ENCODE data around the gene WDR64. TPM values are rescaled to one million over a fixed set of nuclear protein-coding genes. Genes with fewer than 3 reads are reported as not detected.

The WDR64 gene
- total and polyA plus RNA-seq, 2 of the 4 experiments (the other 2 are of a cell fraction), result not detected

DNA sequence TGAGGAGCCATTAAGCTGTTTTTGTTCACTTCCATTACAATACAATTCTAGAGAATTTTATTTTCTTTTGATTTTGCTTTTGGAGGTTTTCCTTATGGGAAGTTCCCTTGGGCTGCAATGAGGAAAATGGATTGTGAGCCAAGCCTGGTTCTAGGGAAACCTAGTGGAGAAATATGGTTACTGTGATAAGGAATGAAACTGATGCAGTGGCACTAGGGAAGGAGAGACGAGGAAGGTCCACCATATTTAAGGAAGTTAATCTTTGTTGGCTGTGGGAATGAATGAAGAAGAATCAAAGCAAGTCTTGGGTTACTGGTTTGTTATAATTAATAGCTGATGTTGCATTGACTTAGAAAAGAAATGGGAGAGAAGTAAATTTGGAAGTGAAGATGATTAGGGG is 40.3 kb upstream of the WDR64 start:
- peak overlapping the region; percentile 72; the same call in 1 of the 2 replicates for H3K23ac ChIP-seq (ENCODE audit: low read depth, low read length)
- ATAC-seq (ENCODE audit: low read depth) (no peak), DNase-seq (no peak)
- WGBS, 2 experiments (ENCODE audit: extremely low coverage in 2 of 2, insufficient read length in 1 of 2), result 86% methylated on average over 1 of the region's 1 CpG; no CpG with 5 or more reads in 1 of the 2 experiments
- no peak for TF ChIP-seq MXI1 (IDR thresholded peaks at IDR 0.05; ENCODE audit: borderline replicate concordance, low read depth, low read length)
- no peak for TF ChIP-seq MAZ (IDR thresholded peaks at IDR 0.05; ENCODE audit: borderline replicate concordance, low read depth, low read length)
- TF ChIP-seq CEBPB (IDR thresholded peaks at IDR 0.05; ENCODE audit: low read depth, low read length), result no peak
- TF ChIP-seq RAD21 (IDR thresholded peaks at IDR 0.05; ENCODE audit: low read length), result no peak
- no peak for TF ChIP-seq SMC3 (IDR thresholded peaks at IDR 0.05; ENCODE audit: low read depth, low read length)
- no peak for TF ChIP-seq CHD1 (IDR thresholded peaks at IDR 0.05; ENCODE audit: low read depth, low read length)
- no peak for TF ChIP-seq RFX5 (IDR thresholded peaks at IDR 0.05; ENCODE audit: low read depth, low read length)
- TF ChIP-seq, protein P1, sequence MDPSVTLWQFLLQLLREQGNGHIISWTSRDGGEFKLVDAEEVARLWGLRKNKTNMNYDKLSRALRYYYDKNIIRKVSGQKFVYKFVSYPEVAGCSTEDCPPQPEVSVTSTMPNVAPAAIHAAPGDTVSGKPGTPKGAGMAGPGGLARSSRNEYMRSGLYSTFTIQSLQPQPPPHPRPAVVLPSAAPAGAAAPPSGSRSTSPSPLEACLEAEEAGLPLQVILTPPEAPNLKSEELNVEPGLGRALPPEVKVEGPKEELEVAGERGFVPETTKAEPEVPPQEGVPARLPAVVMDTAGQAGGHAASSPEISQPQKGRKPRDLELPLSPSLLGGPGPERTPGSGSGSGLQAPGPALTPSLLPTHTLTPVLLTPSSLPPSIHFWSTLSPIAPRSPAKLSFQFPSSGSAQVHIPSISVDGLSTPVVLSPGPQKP (IDR thresholded peaks at IDR 0.05; ENCODE audit: borderline replicate concordance, low read depth, low read length), result no peak
- no peak for TF ChIP-seq RCOR1 (IDR thresholded peaks at IDR 0.05; ENCODE audit: insufficient replicate concordance, low read length)
- no peak for TF ChIP-seq NFE2L2 (IDR thresholded peaks at IDR 0.05; ENCODE audit: low read depth, low read length)
- no peak for TF ChIP-seq MAFK (IDR thresholded peaks at IDR 0.05; ENCODE audit: low read depth, low read length)
- no peak overlapping the region for H3K4me3 ChIP-seq (ENCODE audit: insufficient read depth, low read depth, low read length)
- no peaks in the 10 kb centered on the region for H3K9me3 ChIP-seq (ENCODE audit: control insufficient read depth, insufficient read depth, low read length)
- BruUV-seq (replicated peaks), result no TSS peak
- dilution Hi-C loops (cut with HindIII; ENCODE audit: low sequenced_read_pairs, unreplicated experiment), result no loop called here
- H3K27me3 ChIP-seq (ENCODE audit: control insufficient read depth, insufficient read depth, low read length), result no peaks in the 10 kb centered on the region
- H2AK9ac ChIP-seq (replicated peaks; ENCODE audit: low read depth, low read length, poor library complexity), result no peak overlapping the region
- H3K4me2 ChIP-seq (ENCODE audit: low read depth, low read length), result no peak overlapping the region
- peaks cover 3 to 8% of the 10 kb centered on the region in 2 experiments; a peak in 1 of 4 replicates for H3K79me1 ChIP-seq (ENCODE audit: low read depth in 1 of 2, low read length in 2 of 2)
- intact Hi-C loops (cut with micrococcal nuclease), result loop anchor here (1.0 to 5.0 kb wide), 5 partner anchors 25 to 387 kb away; partner anchors contain the start of genes KMO and MAP1LC3C
- no peak overlapping the region for H3K9ac ChIP-seq (ENCODE audit: low read depth, low read length)
- no peaks in the 10 kb centered on the region for H3K36me3 ChIP-seq (ENCODE audit: control insufficient read depth, insufficient read depth, low read length)
- peak overlapping the region; percentile 45; the same call in 1 of the 2 replicates for H2AK5ac ChIP-seq (ENCODE audit: low read depth, low read length)
- ChIA-PET POLR2A (ENCODE audit: unreplicated experiment) (no interaction called here), CTCF (interaction anchor here (0.6 to 2.7 kb wide), 15 partner anchors 9 to 1785 kb away, joined by 3 to 9 read pairs (median 5); partner anchors contain the start of genes EXO1 and MAP1LC3C)
- peak overlapping the region; percentile 23 for H2BK5ac ChIP-seq (ENCODE audit: low read depth, low read length, poor library complexity, severe bottlenecking)
- no peak overlapping the region for H2AFZ ChIP-seq (replicated peaks; ENCODE audit: low read length, poor library complexity)
- peaks cover 15% of the 10 kb centered on the region for H3K4me1 ChIP-seq (ENCODE audit: control insufficient read depth, insufficient read depth, low read length)
- H3K27ac ChIP-seq (ENCODE audit: insufficient read depth, low read length), result no peak overlapping the region
- peak overlapping the region; percentile 63; the same call in 1 of the 2 replicates for H2BK20ac ChIP-seq (ENCODE audit: low read depth, low read length)
- H2BK120ac ChIP-seq (ENCODE audit: low read depth, low read length), result 0 out of 2 replicates have a peak overlapping the region, but pooled peaks have one; percentile 67
- H4K20me1 ChIP-seq (ENCODE audit: insufficient read depth, low read length), result no peaks in the 10 kb centered on the region
- no peak overlapping the region for H3K56ac ChIP-seq (ENCODE audit: extremely low read depth, insufficient read depth, low read length)
- no peak overlapping the region for H4K5ac ChIP-seq (ENCODE audit: low read depth, low read length)
- peak overlapping the region; percentile 42; the same call in 1 of the 2 replicates for H3K14ac ChIP-seq (replicated peaks; ENCODE audit: low read depth, low read length)
- H3K4ac ChIP-seq (ENCODE audit: low read depth, low read length), result peak overlapping the region; percentile 59; the same call in 1 of the 2 replicates
- in situ Hi-C loops (cut with MboI; ENCODE audit: low sequenced_read_pairs), result loop anchor here (5.0 to 25.0 kb wide), 2 partner anchors 226 to 1701 kb away; no protein-coding TSS in a partner anchor
- H2BK15ac ChIP-seq (ENCODE audit: low read depth, low read length), result peak overlapping the region; percentile 79; the same call in 1 of the 3 replicates
- peak overlapping the region in 1 of 2 experiments; percentile 67; a peak in 2 of 4 replicates for H4K8ac ChIP-seq (ENCODE audit: low read depth in 2 of 2, low read length in 2 of 2)
- H3K9me1 ChIP-seq (ENCODE audit: insufficient read depth, low read length), result 0 out of 2 replicates have a peak, but pooled peaks cover 3% of the 10 kb centered on the region
- peak overlapping the region; percentile 9; the same call in 1 of the 2 replicates for H4K91ac ChIP-seq (ENCODE audit: insufficient read depth, low read depth, low read length)
- peak overlapping the region; percentile 69; the same call in 1 of the 2 replicates for H3K18ac ChIP-seq (ENCODE audit: low read depth, low read length)
